PC-9 (cell line): ENCODE measurements around the gene SLC25A47. TPM values are rescaled to one million over a fixed set of nuclear protein-coding genes. Genes with fewer than 3 reads are reported as not detected.
A peak's percentile ranks its signal among the peaks of the same experiment; 100 is the strongest.
"Not testable (repeated sequence)": the region's sequence is repeated elsewhere in the genome, so short reads cannot be mapped to it uniquely, and the experiment has no call there.

Experiments used
- BruUV-seq: library from RNA; stranded (reverse); fragments of 400-500 nt; replicated peaks from 2 replicates; lab custom pipeline; 2021; lab: Mats Ljungman, UMichigan
- CTCF ChIA-PET: fragments of 300-600 bp; sonication (Branson Sonifier 250); formaldehyde crosslinking; loops from one replicate; lab custom pipeline; 2022; ENCODE audit warnings: antibody characterized with exemption; lab: Charles Lee
- POLR2A ChIA-PET: fragments of 300-600 bp; sonication (Branson Sonifier 250); formaldehyde crosslinking; loops from one replicate; lab custom pipeline; 2022; ENCODE audit warnings: antibody characterized with exemption; ENCODE audit not compliant: unreplicated experiment; lab: Charles Lee
- DNase-seq, 2 experiments: peaks; one replicate each; pipeline versions ENCODE4 v3.0.0 to v3.0.0-alpha.2; 2015 to 2022; ENCODE audit warnings: mixed read lengths in 1 of 2
- H2AFZ ChIP-seq: fragments of 200-600 bp; sonication (generic); 2 replicates; pipeline ENCODE4 v1.8.1; 2017; ENCODE audit warnings: antibody characterized with exemption
- H3F3A ChIP-seq: fragments of 200-600 bp; sonication (generic); 2 replicates; pipeline ENCODE4 v1.8.1; 2017; ENCODE audit warnings: antibody characterized with exemption, mild to moderate bottlenecking, low read depth; ENCODE audit not compliant: insufficient read depth
- H3K27ac ChIP-seq: fragments of 200-600 bp; sonication (generic); 2 replicates; pipeline ENCODE4 v1.6.1; 2016; ENCODE audit warnings: mixed run types
- H3K27me3 ChIP-seq: fragments of 200-600 bp; sonication (generic); 2 replicates; pipeline ENCODE4 v1.6.1; 2016; ENCODE audit warnings: low read depth, mixed run types; ENCODE audit not compliant: insufficient read depth
- H3K36me3 ChIP-seq: fragments of 200-600 bp; sonication (generic); 2 replicates; pipeline ENCODE4 v1.6.1; 2016; ENCODE audit warnings: low read depth, mixed run types
- H3K4me1 ChIP-seq: fragments of 200-600 bp; sonication (generic); replicated peaks from 2 replicates; pipeline ENCODE4 v1.6.1; 2016; ENCODE audit warnings: mixed run types; ENCODE audit not compliant: insufficient read depth
- H3K4me2 ChIP-seq: fragments of 200-600 bp; sonication (generic); 2 replicates; pipeline ENCODE4 v1.6.1; 2017; ENCODE audit warnings: mixed run types
- H3K4me3 ChIP-seq: fragments of 200-600 bp; sonication (generic); 2 replicates; pipeline ENCODE4 v1.6.1; 2016; ENCODE audit warnings: mixed run types
- H3K79me2 ChIP-seq: fragments of 200-600 bp; sonication (generic); 2 replicates; pipeline ENCODE4 v1.6.1; 2017; ENCODE audit warnings: low read depth, mixed run types
- H3K9me2 ChIP-seq: fragments of 200-600 bp; sonication (generic); 2 replicates; pipeline ENCODE4 v1.8.1; 2017; ENCODE audit warnings: mild to moderate bottlenecking; ENCODE audit not compliant: insufficient read depth
- H3K9me3 ChIP-seq: fragments of 200-600 bp; sonication (generic); 2 replicates; pipeline ENCODE4 v1.8.1; 2016; ENCODE audit warnings: low read depth; ENCODE audit not compliant: insufficient read depth
- H4K20me1 ChIP-seq: fragments of 200-600 bp; sonication (generic); 2 replicates; pipeline ENCODE4 v1.8.1; 2017; ENCODE audit not compliant: insufficient read depth
- CTCF ChIP-seq: fragments of 200-600 bp; sonication (generic); conservative IDR thresholded peaks from 2 replicates; pipeline ENCODE4 v1.6.1; 2017; ENCODE audit warnings: mixed run types, antibody characterized with exemption, mild to moderate bottlenecking, moderate library complexity
- EZH2 ChIP-seq: fragments of 200-600 bp; sonication (generic); IDR thresholded peaks from 2 replicates; pipeline ENCODE4 v1.8.0; 2017; ENCODE audit warnings: antibody characterized with exemption, low read depth
- intact Hi-C: fragments of 100-400 bp; cut with micrococcal nuclease; formaldehyde crosslinking; loops from one replicate; pipeline ENCODE4 v1.10.0; 2022; ENCODE audit not compliant: unreplicated experiment
- total RNA-seq: library from RNA; stranded (reverse); gene quantifications from 2 replicates; pipeline ENCODE4 v1.2.3, GENCODE V29; 2021

The SLC25A47 gene
- total RNA-seq, 1 experiment from 2014 or later = not detected

- Histone ChIP-seq H3K9me3 (no peaks in the 10 kb centered on the region), H3K27me3 (no peaks in the 10 kb centered on the region), H3K36me3 (no peaks in the 10 kb centered on the region), H4K20me1 (peaks cover 10% of the 10 kb centered on the region; the same call in 1 of the 2 replicates), H3K4me2 (peak overlapping the region; percentile 76), H3K4me1 (no peaks in the 10 kb centered on the region), H3K9me2 (no peaks in the 10 kb centered on the region), H3K27ac (no peak overlapping the region), H3K4me3 (peak overlapping the region; percentile 63; the same call in 1 of the 2 replicates), H2AFZ (no peak overlapping the region; the same call in 1 of the 2 replicates), H3K79me2 (no peaks in the 10 kb centered on the region), H3F3A (peaks cover 3% of the 10 kb centered on the region; the same call in 1 of the 2 replicates)
- intact Hi-C loops = loop anchor here (5.0 kb wide), 1 partner anchor 91 kb away; the partner anchor contains the start of gene WDR25
- peak; percentile 41; the same call in 1 of the 2 replicates for TF ChIP-seq CTCF
- no peak for TF ChIP-seq EZH2
- no peak for DNase-seq
- ChIA-PET CTCF (interaction anchor here (0.6 kb wide), 1 partner anchor 646 kb away, joined by 7 read pairs; no protein-coding TSS in a partner anchor), POLR2A (no interaction called here)
- no TSS peak for BruUV-seq
Measured at GRCh38 chr14:100285913-100286400, 37.2 kb upstream of the SLC25A47 start.

- H3K79me2 ChIP-seq = no peaks in the 10 kb centered on the region
- no peaks in the 10 kb centered on the region for H3K9me2 ChIP-seq
- H3K9me3 ChIP-seq = no peaks in the 10 kb centered on the region
- no peaks in the 10 kb centered on the region for H3K36me3 ChIP-seq
- no peak overlapping the region for H3K27ac ChIP-seq
- 0 out of 2 replicates have a peak, but pooled peaks cover 6% of the 10 kb centered on the region for H4K20me1 ChIP-seq
- TF ChIP-seq EZH2 (no peak), CTCF (no peak)
- no peak overlapping the region for H2AFZ ChIP-seq
- POLR2A ChIA-PET = no interaction called here
- no peaks in the 10 kb centered on the region for H3K27me3 ChIP-seq
- no peak overlapping the region for H3K4me3 ChIP-seq
- BruUV-seq = no TSS peak
- CTCF ChIA-PET = interaction anchor here (0.6 kb wide), 1 partner anchor 647 kb away, joined by 7 read pairs; no protein-coding TSS in a partner anchor
- DNase-seq = no peak
- intact Hi-C loops = loop anchor here (5.0 kb wide), 1 partner anchor 91 kb away; the partner anchor contains the start of gene WDR25
- H3K4me1 ChIP-seq = no peaks in the 10 kb centered on the region
- H3K4me2 ChIP-seq = no peak overlapping the region
- H3F3A ChIP-seq = peaks cover 3% of the 10 kb centered on the region; the same call in 1 of the 2 replicates
Measured at GRCh38 chr14:100286484-100287191, 36.5 kb upstream of the SLC25A47 start.

- POLR2A ChIA-PET = no interaction called here
Measured at GRCh38 chr14:100287202-100287997, 35.7 kb upstream of the SLC25A47 start.

GRCh38 chr14:100287998-100288295, 35.2 kb upstream of the SLC25A47 start:
- H3K4me3 ChIP-seq, CTCF ChIA-PET, H3K27ac ChIP-seq, H3K4me2 ChIP-seq, POLR2A ChIA-PET, H3K4me1 ChIP-seq, H4K20me1 ChIP-seq, H3K9me2 ChIP-seq, H2AFZ ChIP-seq, H3K36me3 ChIP-seq, H3F3A ChIP-seq, H3K27me3 ChIP-seq, BruUV-seq, H3K9me3 ChIP-seq, DNase-seq, H3K79me2 ChIP-seq: not testable (repeated sequence)
- intact Hi-C loops = loop anchor here (5.0 kb wide), 1 partner anchor 89 kb away; the partner anchor contains the start of gene WDR25

More at GRCh38 chr14:100287202-100287997, 35.7 kb upstream of the SLC25A47 start:
- TF ChIP-seq CTCF = no peak
- no peak for TF ChIP-seq EZH2
- intact Hi-C loops = loop anchor here (5.0 kb wide), 1 partner anchor 90 kb away; the partner anchor contains the start of gene WDR25
- Histone ChIP-seq H3F3A (peaks cover 3% of the 10 kb centered on the region; the same call in 1 of the 2 replicates), H4K20me1 (no peaks in the 10 kb centered on the region), H3K9me3 (no peaks in the 10 kb centered on the region), H3K27me3 (no peaks in the 10 kb centered on the region), H3K4me3 (no peak overlapping the region), H3K79me2 (no peaks in the 10 kb centered on the region), H3K4me1 (no peaks in the 10 kb centered on the region), H3K9me2 (no peaks in the 10 kb centered on the region), H2AFZ (no peak overlapping the region), H3K27ac (no peak overlapping the region), H3K4me2 (no peak overlapping the region), H3K36me3 (no peaks in the 10 kb centered on the region)
- BruUV-seq = no TSS peak
- DNase-seq = no peak
- CTCF ChIA-PET = no interaction called here
